ENCODE results near the gene ABCA4.

Gene ABCA4

GRCh38 chr1:93969887-93970286 is 151.1 kb downstream of the ABCA4 start:
- no peak overlapping the region for H3K4me3 ChIP-seq (ENCODE audit: low read depth, low read length)
- no peak for DNase-seq (ENCODE audit: low read depth)
- no peak for TF ChIP-seq CTCF (conservative IDR thresholded peaks at IDR 0.05; ENCODE audit: low read depth, low read length)

GRCh38 chr1:93969371-93969770 is 151.6 kb downstream of the ABCA4 start:
- no peak for TF ChIP-seq CTCF (conservative IDR thresholded peaks at IDR 0.05; ENCODE audit: low read depth, low read length)
- no peak overlapping the region for H3K4me3 ChIP-seq (ENCODE audit: low read depth, low read length)
- DNase-seq (ENCODE audit: low read depth) = no peak

GRCh38 chr1:93967306-93967705 is 153.6 kb downstream of the ABCA4 start:
- TF ChIP-seq CTCF (conservative IDR thresholded peaks at IDR 0.05; ENCODE audit: low read depth, low read length) = no peak
- H3K4me3 ChIP-seq (ENCODE audit: low read depth, low read length) = no peak overlapping the region
- no peak for DNase-seq (ENCODE audit: low read depth)

DNA sequence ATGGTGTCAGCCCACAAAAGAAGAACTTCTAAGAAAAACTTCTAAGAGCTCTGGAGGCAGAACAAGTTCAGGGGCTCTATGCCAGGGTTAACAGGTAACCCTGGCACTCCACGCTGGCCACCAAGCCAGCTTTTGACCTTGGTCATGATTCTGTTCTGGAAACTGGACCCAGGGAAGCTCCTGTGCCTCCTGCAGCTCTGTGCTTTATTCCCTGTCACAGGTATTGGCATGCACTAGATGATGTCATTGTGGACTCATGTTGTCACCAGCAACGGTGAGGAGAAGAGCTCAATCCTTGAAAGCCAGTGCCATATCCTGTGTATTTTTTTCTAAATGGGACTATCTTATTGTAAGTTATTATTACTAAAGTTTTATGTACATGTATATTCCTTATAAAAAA is 155.1 kb downstream of the ABCA4 start:
- no peak overlapping the region for H3K4me3 ChIP-seq (ENCODE audit: low read depth, low read length)
- DNase-seq (ENCODE audit: low read depth) = no peak
- TF ChIP-seq CTCF (conservative IDR thresholded peaks at IDR 0.05; ENCODE audit: low read depth, low read length) = no peak

DNA sequence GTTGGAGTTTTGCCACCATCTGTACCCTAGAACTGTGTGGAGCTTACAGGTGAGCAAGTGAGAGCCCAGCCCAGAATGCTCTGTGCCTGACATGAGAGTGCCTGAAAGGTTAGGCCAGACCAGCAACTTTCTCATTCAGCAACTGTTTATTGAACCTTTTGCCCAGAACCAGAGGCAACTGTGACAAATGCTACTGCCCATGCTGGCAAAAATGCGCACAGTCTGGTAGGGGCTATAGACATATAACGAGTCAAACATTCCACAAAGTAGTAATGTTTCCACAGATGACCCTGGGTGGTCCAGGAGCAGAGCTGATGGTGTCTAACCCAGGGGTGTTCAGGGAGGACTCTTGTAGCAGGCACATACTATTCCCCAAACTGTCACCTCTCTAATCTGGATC is 155.7 kb downstream of the ABCA4 start:
- TF ChIP-seq CTCF (conservative IDR thresholded peaks at IDR 0.05; ENCODE audit: low read depth, low read length) = no peak
- H3K4me3 ChIP-seq (ENCODE audit: low read depth, low read length) = no peak overlapping the region
- no peak for DNase-seq (ENCODE audit: low read depth)

- peak; percentile 56 for DNase-seq (ENCODE audit: low read depth)
- H3K4me3 ChIP-seq (ENCODE audit: low read depth, low read length) = no peak overlapping the region
- no peak for TF ChIP-seq CTCF (conservative IDR thresholded peaks at IDR 0.05; ENCODE audit: low read depth, low read length)
These were observed 156.2 kb downstream of the ABCA4 start for GRCh38 chr1:93964777-93965200.

DNA sequence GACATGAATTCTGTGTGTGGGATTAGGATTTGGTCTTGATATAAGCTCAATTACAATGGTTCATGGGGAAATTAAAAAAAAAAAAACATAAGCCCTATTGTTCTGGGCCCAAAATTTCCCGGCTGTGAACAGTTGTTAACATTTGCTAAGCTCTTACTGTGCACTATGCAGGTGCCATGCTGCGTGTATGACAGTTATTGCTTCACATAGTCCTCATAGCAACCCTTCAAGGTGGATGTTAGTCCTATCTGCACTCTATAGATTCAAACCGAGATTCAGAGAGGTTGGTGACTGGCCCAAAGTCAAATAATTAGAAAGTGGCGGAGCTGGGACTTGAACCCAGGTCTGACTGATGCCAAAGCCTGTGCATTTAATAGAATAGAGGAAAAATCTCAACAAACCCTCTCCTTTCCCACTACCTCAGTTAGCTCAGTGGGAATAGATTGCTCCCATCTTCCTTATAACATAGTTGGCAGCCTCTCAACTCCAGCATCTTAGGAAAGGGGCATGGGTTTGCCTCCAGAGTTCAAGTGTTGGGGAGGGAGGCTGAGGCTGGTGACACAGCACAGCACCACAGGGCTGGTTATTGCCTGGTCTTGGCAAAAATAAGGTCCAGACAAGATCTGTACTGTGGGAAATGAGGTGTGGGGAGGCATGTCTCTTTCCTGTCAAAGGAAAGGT is 156.7 kb downstream of the ABCA4 start:
- TF ChIP-seq CTCF (conservative IDR thresholded peaks at IDR 0.05; ENCODE audit: low read depth, low read length) = no peak
- no peak for DNase-seq (ENCODE audit: low read depth)
- H3K4me3 ChIP-seq (ENCODE audit: low read depth, low read length) = no peak overlapping the region
